ENCODE data around the gene PRRX2.

Gene PRRX2

DNA sequence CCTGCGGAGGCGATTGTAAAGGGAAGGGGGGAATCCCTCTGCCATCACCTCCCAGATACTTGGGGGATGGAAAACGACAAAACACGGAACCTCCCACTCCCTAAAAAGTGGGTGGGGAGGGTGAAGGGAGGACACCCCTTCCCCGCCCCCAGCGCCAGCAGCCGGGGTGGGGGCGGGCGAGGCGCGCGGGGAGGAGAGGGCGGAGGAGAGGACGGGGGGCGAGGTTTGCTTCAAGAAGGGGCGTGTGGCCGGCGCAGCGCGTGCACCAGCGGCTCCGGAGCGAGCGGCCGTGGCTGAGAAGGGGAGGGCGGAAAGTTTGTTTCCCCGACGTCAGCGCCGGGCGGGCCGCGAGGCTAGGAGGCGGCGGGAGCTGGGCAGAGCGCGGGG, at the start of gene PRRX2:
PRRX2 (plus strand) TSS at position 259 of the 387 bp plus-strand sequence. CDS start 221 bp downstream, outside the sequence.
- peak within 1 kb of the TSS in 1 of 2 donors; percentile 61 for H3K4me3 ChIP-seq (ENCODE audit: low read depth in 1 of 2, low read length in 2 of 2)
- no peaks in the 10 kb centered on the region for H3K36me3 ChIP-seq (ENCODE audit: control insufficient read depth in 1 of 2, insufficient read depth in 2 of 2, low read length in 2 of 2)
- H3K27ac ChIP-seq (ENCODE audit: low read length) = no peak within 1 kb of the TSS
- H3K9me3 ChIP-seq (ENCODE audit: control insufficient read depth in 1 of 2, low read length in 2 of 2) = no peaks in the 10 kb centered on the region
- peaks cover 8% of the 10 kb centered on the region for H3K27me3 ChIP-seq (ENCODE audit: low read depth, low read length)
- H3K4me1 ChIP-seq (ENCODE audit: control insufficient read depth in 1 of 2, insufficient read depth in 2 of 2, low read length in 2 of 2) = peaks cover 0 to 3% of the 10 kb centered on the region in 2 donors

- H3K27ac ChIP-seq (ENCODE audit: low read length) = no peak overlapping the region
- peaks cover 16% of the 10 kb centered on the region for H3K27me3 ChIP-seq (ENCODE audit: low read depth, low read length)
- no peak overlapping the region for H3K4me3 ChIP-seq (ENCODE audit: low read depth in 1 of 2, low read length in 2 of 2)
- H3K9me3 ChIP-seq (ENCODE audit: control insufficient read depth in 1 of 2, low read length in 2 of 2) = no peaks in the 10 kb centered on the region
- H3K4me1 ChIP-seq (ENCODE audit: control insufficient read depth in 1 of 2, insufficient read depth in 2 of 2, low read length in 2 of 2) = peaks cover 0 to 15% of the 10 kb centered on the region in 2 donors
- H3K36me3 ChIP-seq (ENCODE audit: control insufficient read depth in 1 of 2, insufficient read depth in 2 of 2, low read length in 2 of 2) = no peaks in the 10 kb centered on the region
These were observed 48.3 kb upstream of the PRRX2 start for GRCh38 chr9:129617167-129617566.

- peak overlapping the region; percentile 44 to 65 for H3K4me3 ChIP-seq (ENCODE audit: low read depth in 1 of 2, low read length in 2 of 2)
- no peak overlapping the region for H3K27ac ChIP-seq (ENCODE audit: low read length)
- H3K36me3 ChIP-seq (ENCODE audit: control insufficient read depth in 1 of 2, insufficient read depth in 2 of 2, low read length in 2 of 2) = no peaks in the 10 kb centered on the region
- no peaks in the 10 kb centered on the region for H3K9me3 ChIP-seq (ENCODE audit: control insufficient read depth in 1 of 2, low read length in 2 of 2)
- peaks cover 16% of the 10 kb centered on the region for H3K27me3 ChIP-seq (ENCODE audit: low read depth, low read length)
- peaks cover 0 to 19% of the 10 kb centered on the region in 2 donors for H3K4me1 ChIP-seq (ENCODE audit: control insufficient read depth in 1 of 2, insufficient read depth in 2 of 2, low read length in 2 of 2)
These were observed 45.4 kb upstream of the PRRX2 start for GRCh38 chr9:129619787-129620668.

GRCh38 chr9:129620669-129621295, 44.7 kb upstream of the PRRX2 start, which contains the start of gene C9orf50:
C9orf50 (minus strand) TSS chr9:129621101; CDS start chr9:129620574, 527 bp downstream.
- Histone ChIP-seq H3K36me3 (ENCODE audit: control insufficient read depth in 1 of 2, insufficient read depth in 2 of 2, low read length in 2 of 2) (no peaks in the 10 kb centered on the region), H3K4me1 (ENCODE audit: control insufficient read depth in 1 of 2, insufficient read depth in 2 of 2, low read length in 2 of 2) (peaks cover 0 to 24% of the 10 kb centered on the region in 2 donors), H3K9me3 (ENCODE audit: control insufficient read depth in 1 of 2, low read length in 2 of 2) (no peaks in the 10 kb centered on the region), H3K27me3 (ENCODE audit: low read depth, low read length) (peaks cover 16% of the 10 kb centered on the region), H3K4me3 (ENCODE audit: low read depth in 1 of 2, low read length in 2 of 2) (peak within 1 kb of the TSS; percentile 44 to 65), H3K27ac (ENCODE audit: low read length) (no peak within 1 kb of the TSS)

- H3K4me1 ChIP-seq (ENCODE audit: control insufficient read depth in 1 of 2, insufficient read depth in 2 of 2, low read length in 2 of 2) = peaks cover 14 to 43% of the 10 kb centered on the region in 2 donors
- H3K27me3 ChIP-seq (ENCODE audit: low read depth, low read length) = peaks cover 16% of the 10 kb centered on the region
- H3K9me3 ChIP-seq (ENCODE audit: control insufficient read depth in 1 of 2, low read length in 2 of 2) = no peaks in the 10 kb centered on the region
- no peak overlapping the region for H3K4me3 ChIP-seq (ENCODE audit: low read depth in 1 of 2, low read length in 2 of 2)
- no peak overlapping the region for H3K27ac ChIP-seq (ENCODE audit: low read length)
- H3K36me3 ChIP-seq (ENCODE audit: control insufficient read depth in 1 of 2, insufficient read depth in 2 of 2, low read length in 2 of 2) = no peaks in the 10 kb centered on the region
These were observed 42.1 kb upstream of the PRRX2 start for GRCh38 chr9:129623331-129623730.

GRCh38 chr9:129624168-129624759, 41.2 kb upstream of the PRRX2 start:
- Histone ChIP-seq H3K9me3 (ENCODE audit: control insufficient read depth in 1 of 2, low read length in 2 of 2) (no peaks in the 10 kb centered on the region), H3K4me1 (ENCODE audit: control insufficient read depth in 1 of 2, insufficient read depth in 2 of 2, low read length in 2 of 2) (peaks cover 17 to 49% of the 10 kb centered on the region in 2 donors), H3K27ac (ENCODE audit: low read length) (no peak overlapping the region), H3K4me3 (ENCODE audit: low read depth in 1 of 2, low read length in 2 of 2) (no peak overlapping the region), H3K27me3 (ENCODE audit: low read depth, low read length) (peaks cover 16% of the 10 kb centered on the region), H3K36me3 (ENCODE audit: control insufficient read depth in 1 of 2, insufficient read depth in 2 of 2, low read length in 2 of 2) (no peaks in the 10 kb centered on the region)

DNA sequence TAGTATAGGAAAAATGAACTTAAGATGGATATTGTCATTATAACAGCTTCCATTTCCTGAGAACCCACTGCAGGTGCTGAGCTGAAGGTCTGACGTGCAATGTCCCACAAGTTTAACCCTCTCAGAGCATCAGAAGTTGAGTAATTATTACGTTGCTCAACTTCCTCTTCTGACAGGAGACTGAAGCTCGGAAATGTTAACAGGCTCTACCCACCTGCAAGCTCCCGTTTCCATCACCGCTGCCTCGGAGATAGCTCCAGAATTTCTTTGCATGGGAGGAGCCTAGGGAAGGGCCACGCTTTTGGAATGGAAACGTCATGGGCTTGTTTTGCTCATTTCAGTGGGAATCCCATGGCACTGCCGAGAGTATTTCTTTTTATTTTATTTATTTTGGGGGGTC, 40.5 kb upstream of the PRRX2 start:
- no peak overlapping the region for H3K4me3 ChIP-seq (ENCODE audit: low read depth in 1 of 2, low read length in 2 of 2)
- peaks cover 17 to 47% of the 10 kb centered on the region in 2 donors for H3K4me1 ChIP-seq (ENCODE audit: control insufficient read depth in 1 of 2, insufficient read depth in 2 of 2, low read length in 2 of 2)
- no peak overlapping the region for H3K27ac ChIP-seq (ENCODE audit: low read length)

GRCh38 chr9:129626079-129626624, 39.3 kb upstream of the PRRX2 start, which contains the start of gene NTMT1:
NTMT1 (plus strand) TSS chr9:129626163; CDS start chr9:129632704, 6,541 bp downstream.
- H3K4me3 ChIP-seq (ENCODE audit: low read depth in 1 of 2, low read length in 2 of 2) = peak within 1 kb of the TSS; percentile 90 to 95
- H3K27me3 ChIP-seq (ENCODE audit: low read depth, low read length) = peaks cover 2% of the 10 kb centered on the region
- H3K36me3 ChIP-seq (ENCODE audit: control insufficient read depth in 1 of 2, insufficient read depth in 2 of 2, low read length in 2 of 2) = no peaks in the 10 kb centered on the region
- H3K9me3 ChIP-seq (ENCODE audit: control insufficient read depth in 1 of 2, low read length in 2 of 2) = no peaks in the 10 kb centered on the region
- H3K27ac ChIP-seq (ENCODE audit: low read length) = peak within 1 kb of the TSS; percentile 95
- peaks cover 17 to 49% of the 10 kb centered on the region in 2 donors for H3K4me1 ChIP-seq (ENCODE audit: control insufficient read depth in 1 of 2, insufficient read depth in 2 of 2, low read length in 2 of 2)

More for the DNA sequence above, 40.5 kb upstream of the PRRX2 start:
- Histone ChIP-seq H3K9me3 (ENCODE audit: control insufficient read depth in 1 of 2, low read length in 2 of 2) (no peaks in the 10 kb centered on the region), H3K36me3 (ENCODE audit: control insufficient read depth in 1 of 2, insufficient read depth in 2 of 2, low read length in 2 of 2) (no peaks in the 10 kb centered on the region), H3K27me3 (ENCODE audit: low read depth, low read length) (peaks cover 11% of the 10 kb centered on the region)

DNA sequence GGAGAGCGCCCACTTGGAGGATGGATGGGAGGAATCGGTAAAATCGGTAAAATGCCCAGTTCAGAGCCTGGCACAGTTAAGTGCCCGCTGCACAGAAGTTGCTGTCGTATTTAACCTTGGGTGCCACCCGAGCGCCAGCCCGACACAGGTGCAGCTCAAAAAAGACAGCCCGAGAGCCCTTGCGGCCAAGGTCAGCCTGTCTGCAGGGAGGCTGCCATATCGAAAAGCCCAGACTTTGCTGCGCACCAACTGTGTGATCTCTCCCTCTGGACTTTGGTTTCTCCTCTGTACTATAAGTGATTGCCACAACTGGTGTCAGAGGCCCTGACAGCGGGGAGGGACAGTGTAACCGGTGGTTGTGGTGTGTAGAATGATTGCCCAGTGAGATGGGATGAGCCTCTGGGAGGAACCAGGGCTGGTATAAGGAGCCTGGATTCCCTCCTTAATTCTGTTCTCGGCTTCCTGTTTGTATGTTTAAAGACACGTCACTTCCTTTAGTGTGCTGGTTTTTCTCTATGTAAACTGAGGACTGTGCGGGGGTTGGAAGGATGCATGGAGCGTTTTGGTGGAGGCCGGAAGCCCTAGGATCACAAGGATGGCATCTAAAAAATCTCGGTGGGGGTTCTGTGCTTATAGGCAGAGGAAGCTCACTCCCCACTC, 38.7 kb upstream of the PRRX2 start:
- no peaks in the 10 kb centered on the region for H3K9me3 ChIP-seq (ENCODE audit: control insufficient read depth in 1 of 2, low read length in 2 of 2)
- peak overlapping the region; percentile 95 for H3K27ac ChIP-seq (ENCODE audit: low read length)
- H3K27me3 ChIP-seq (ENCODE audit: low read depth, low read length) = no peaks in the 10 kb centered on the region
- H3K4me3 ChIP-seq (ENCODE audit: low read depth in 1 of 2, low read length in 2 of 2) = peak overlapping the region; percentile 90 to 95
- H3K36me3 ChIP-seq (ENCODE audit: control insufficient read depth in 1 of 2, insufficient read depth in 2 of 2, low read length in 2 of 2) = no peaks in the 10 kb centered on the region
- peaks cover 17 to 55% of the 10 kb centered on the region in 2 donors for H3K4me1 ChIP-seq (ENCODE audit: control insufficient read depth in 1 of 2, insufficient read depth in 2 of 2, low read length in 2 of 2)

- Histone ChIP-seq H3K4me3 (ENCODE audit: low read depth in 1 of 2, low read length in 2 of 2) (peak overlapping the region; percentile 90 to 95), H3K9me3 (ENCODE audit: control insufficient read depth in 1 of 2, low read length in 2 of 2) (no peaks in the 10 kb centered on the region), H3K4me1 (ENCODE audit: control insufficient read depth in 1 of 2, insufficient read depth in 2 of 2, low read length in 2 of 2) (peaks cover 17 to 57% of the 10 kb centered on the region in 2 donors), H3K27me3 (ENCODE audit: low read depth, low read length) (no peaks in the 10 kb centered on the region), H3K36me3 (ENCODE audit: control insufficient read depth in 1 of 2, insufficient read depth in 2 of 2, low read length in 2 of 2) (peaks cover 2 to 6% of the 10 kb centered on the region in 2 donors), H3K27ac (ENCODE audit: low read length) (peak overlapping the region; percentile 95)
These were observed 37.6 kb upstream of the PRRX2 start for GRCh38 chr9:129627556-129628440.
